ENCODE data around the gene SPEM1.

The SPEM1 gene

GRCh38 chr17:7396147-7396546 is 24.0 kb upstream of the SPEM1 start:
- H3K27ac ChIP-seq: no peak overlapping the region
- DNase-seq (ENCODE audit: low read depth, low spot score): no peak

GRCh38 chr17:7398612-7399011 is 21.5 kb upstream of the SPEM1 start:
- H3K27ac ChIP-seq: no peak overlapping the region
- no peak for DNase-seq (ENCODE audit: low read depth, low spot score)

- no peak for DNase-seq (ENCODE audit: low read depth, low spot score)
- peak overlapping the region; percentile 59 for H3K27ac ChIP-seq
Observed at GRCh38 chr17:7403043-7403726, 16.9 kb upstream of the SPEM1 start.

GRCh38 chr17:7403727-7403976 is 16.5 kb upstream of the SPEM1 start:
- peak overlapping the region; percentile 59 for H3K27ac ChIP-seq
- DNase-seq (ENCODE audit: low read depth, low spot score): no peak

GRCh38 chr17:7403977-7404736 is 16.0 kb upstream of the SPEM1 start, which contains the start of gene TMEM256:
Gene TMEM256, minus strand, starts transcription at chr17:7404097. Its CDS starts 13 bp downstream, at chr17:7404084.
- DNase-seq (ENCODE audit: low read depth, low spot score): peak; percentile 96
- peak within 1 kb of the TSS; percentile 59 for H3K27ac ChIP-seq

GRCh38 chr17:7404737-7405349 is 15.3 kb upstream of the SPEM1 start:
- peak overlapping the region; percentile 59 for H3K27ac ChIP-seq

GRCh38 chr17:7405350-7406234 is 14.5 kb upstream of the SPEM1 start:
- H3K27ac ChIP-seq: no peak overlapping the region

More at GRCh38 chr17:7404737-7405349, 15.3 kb upstream of the SPEM1 start:
- no peak for DNase-seq (ENCODE audit: low read depth, low spot score)

GRCh38 chr17:7406235-7406825 is 13.8 kb upstream of the SPEM1 start:
- no peak overlapping the region for H3K27ac ChIP-seq
- no peak for DNase-seq (ENCODE audit: low read depth, low spot score)

More at GRCh38 chr17:7405350-7406234, 14.5 kb upstream of the SPEM1 start:
- no peak for DNase-seq (ENCODE audit: low read depth, low spot score)

- no peak for DNase-seq (ENCODE audit: low read depth, low spot score)
Observed at GRCh38 chr17:7407082-7407481, 13.0 kb upstream of the SPEM1 start.

GRCh38 chr17:7407485-7408251 is 12.5 kb upstream of the SPEM1 start, which contains the start of gene NLGN2:
Gene NLGN2, plus strand, starts transcription at chr17:7407845. Its CDS starts 411 bp downstream, at chr17:7408256.
- no peak for DNase-seq (ENCODE audit: low read depth, low spot score)
- H3K27ac ChIP-seq: no peak within 1 kb of the TSS

More at GRCh38 chr17:7407082-7407481, 13.0 kb upstream of the SPEM1 start:
- H3K27ac ChIP-seq: no peak overlapping the region

- no peak overlapping the region for H3K27ac ChIP-seq
- no peak for DNase-seq (ENCODE audit: low read depth, low spot score)
Observed at GRCh38 chr17:7408252-7408727, 11.8 kb upstream of the SPEM1 start.

- DNase-seq (ENCODE audit: low read depth, low spot score): no peak
- H3K27ac ChIP-seq: no peak overlapping the region
Observed at GRCh38 chr17:7408863-7409262, 11.3 kb upstream of the SPEM1 start.

GRCh38 chr17:7409716-7410115 is 10.4 kb upstream of the SPEM1 start:
- no peak for DNase-seq (ENCODE audit: low read depth, low spot score)

GRCh38 chr17:7410634-7411426 is 9.3 kb upstream of the SPEM1 start:
- H3K27ac ChIP-seq: no peak overlapping the region
- DNase-seq (ENCODE audit: low read depth, low spot score): no peak

More at GRCh38 chr17:7409716-7410115, 10.4 kb upstream of the SPEM1 start:
- no peak overlapping the region for H3K27ac ChIP-seq

- H3K27ac ChIP-seq: no peak overlapping the region
- no peak for DNase-seq (ENCODE audit: low read depth, low spot score)
Observed at GRCh38 chr17:7411427-7411750, 8.7 kb upstream of the SPEM1 start.

- H3K27ac ChIP-seq: no peak overlapping the region
- no peak for DNase-seq (ENCODE audit: low read depth, low spot score)
Observed at GRCh38 chr17:7413346-7413985, 6.7 kb upstream of the SPEM1 start.

GRCh38 chr17:7414837-7415236 is 5.3 kb upstream of the SPEM1 start:
- H3K27ac ChIP-seq: no peak overlapping the region
- no peak for DNase-seq (ENCODE audit: low read depth, low spot score)

- no peak overlapping the region for H3K27ac ChIP-seq
- DNase-seq (ENCODE audit: low read depth, low spot score): no peak
Observed at GRCh38 chr17:7415784-7416183, 4.3 kb upstream of the SPEM1 start.

Measured in epithelial cell of prostate (primary cell).